Tibial nerve (tissue), 4 donors: ENCODE measurements around the gene SNRNP200. TPM values are rescaled to one million over a fixed set of nuclear protein-coding genes. Genes with fewer than 3 reads are reported as not detected.

Experiments
- DNase-seq, 2 donors: peaks; one replicate each; pipeline ENCODE4 v3.0.0-alpha.2; 2019; ENCODE audit warnings: low spot score in 2 of 2
- H3K27ac ChIP-seq, 4 donors: fragments of 200-600 bp; sonication (generic) in 3 of 4; one replicate each; pipeline ENCODE4 v1.5.1; 2017 to 2019; ENCODE audit warnings: mild to moderate bottlenecking in 1 of 4
- H3K27me3 ChIP-seq, 2 donors: fragments of 200-600 bp; sonication (generic) in 1 of 2; one replicate each; pipeline versions ENCODE4 v1.5.1 to v1.6.0; 2017 to 2019
- H3K36me3 ChIP-seq, 3 donors: fragments of 200-600 bp; sonication (generic); one replicate each; pipeline ENCODE4 v1.5.1; 2018 to 2019
- H3K4me1 ChIP-seq, 4 donors: fragments of 200-600 bp; sonication (generic) in 3 of 4; one replicate each; pipeline ENCODE4 v1.5.1; 2017 to 2019
- H3K4me3 ChIP-seq, 4 donors: fragments of 200-600 bp; sonication (generic) in 3 of 4; one replicate each; pipeline ENCODE4 v1.5.1; 2017 to 2019; ENCODE audit warnings: mild to moderate bottlenecking in 1 of 4, moderate library complexity in 1 of 4
- H3K9me3 ChIP-seq, 4 donors: fragments of 200-600 bp; sonication (generic) in 3 of 4; one replicate each; pipeline ENCODE4 v1.5.1; 2017 to 2019
- EP300 ChIP-seq, 2 donors: sonication (generic); formaldehyde crosslinking; IDR thresholded peaks; one replicate each; pipeline ENCODE4 v1.6.1; 2017; ENCODE audit warnings: antibody characterized with exemption in 2 of 2, mild to moderate bottlenecking in 1 of 2
- POLR2A ChIP-seq, 2 donors: fragments of 450-650 bp; IDR thresholded peaks; one replicate each; pipeline ENCODE4 v1.6.1; 2017; ENCODE audit warnings: antibody characterized with exemption in 2 of 2, mild to moderate bottlenecking in 2 of 2, moderate library complexity in 2 of 2
- WGBS, 2 donors: methylation state at CpG; one replicate each; pipeline ENCODE4 v1.1.5; 2018; 5-methylcytosine and 5-hydroxymethylcytosine counted together
- total RNA-seq, 4 donors: library from RNA; depleted of rRNA; stranded (reverse); fragments of >200 nt; gene quantifications; one replicate each; pipeline ENCODE4 v1.1.0, GENCODE V29; 2016
- TF ChIP-seq, protein P1 (sequence below), 5 experiments: fragments of 200-600 bp in 3 of 5; fragments of 450-650 bp in 2 of 5; sonication (generic) in 3 of 5; IDR thresholded peaks; one replicate each; pipeline ENCODE4 v1.5.1; 2016 to 2019; ENCODE audit warnings: antibody characterized with exemption in 5 of 5, mild to moderate bottlenecking in 3 of 5, moderate library complexity in 2 of 5

Gene SNRNP200
- total RNA-seq, 4 donors from 2014 or later = 79.4 to 106 (median 90.1) TPM

DNA sequence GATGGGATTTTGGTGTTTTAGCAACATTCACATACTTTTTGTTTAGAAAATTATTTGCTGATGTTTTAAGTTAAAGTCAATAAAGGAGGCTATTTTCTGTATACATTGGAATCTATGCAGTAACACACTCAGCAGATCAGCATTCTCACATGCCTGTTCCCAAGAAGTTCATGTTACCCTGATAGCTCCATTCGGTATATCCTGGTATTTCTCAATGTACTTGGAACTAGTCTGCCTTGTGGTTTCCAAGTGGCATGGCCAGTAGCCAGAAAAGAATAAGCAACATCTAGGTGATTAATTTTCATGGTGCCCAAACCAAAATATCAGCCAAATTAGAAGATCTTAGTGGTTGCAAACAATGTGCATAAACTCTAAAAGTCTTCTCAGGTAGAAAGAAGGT lies 25.1 kb upstream of the SNRNP200 start:
- Histone ChIP-seq H3K4me3 (no peak overlapping the region), H3K4me1 (peaks cover 0 to 44% (median 6%) of the 10 kb centered on the region in 4 donors), H3K27ac (peak overlapping the region in 1 of 4 donors; percentile 29), H3K27me3 (peaks cover 0 to 9% of the 10 kb centered on the region in 2 donors), H3K36me3 (peaks cover 0 to 14% (median 0%) of the 10 kb centered on the region in 3 donors), H3K9me3 (no peaks in the 10 kb centered on the region)
- no peak for DNase-seq
- 26 to 67% methylated on average over 1 of the region's 1 CpG for WGBS, 2 donors
- TF ChIP-seq POLR2A (IDR thresholded peaks at IDR 0.05) (no peak), EP300 (IDR thresholded peaks at IDR 0.05) (no peak)
- TF ChIP-seq, protein P1, sequence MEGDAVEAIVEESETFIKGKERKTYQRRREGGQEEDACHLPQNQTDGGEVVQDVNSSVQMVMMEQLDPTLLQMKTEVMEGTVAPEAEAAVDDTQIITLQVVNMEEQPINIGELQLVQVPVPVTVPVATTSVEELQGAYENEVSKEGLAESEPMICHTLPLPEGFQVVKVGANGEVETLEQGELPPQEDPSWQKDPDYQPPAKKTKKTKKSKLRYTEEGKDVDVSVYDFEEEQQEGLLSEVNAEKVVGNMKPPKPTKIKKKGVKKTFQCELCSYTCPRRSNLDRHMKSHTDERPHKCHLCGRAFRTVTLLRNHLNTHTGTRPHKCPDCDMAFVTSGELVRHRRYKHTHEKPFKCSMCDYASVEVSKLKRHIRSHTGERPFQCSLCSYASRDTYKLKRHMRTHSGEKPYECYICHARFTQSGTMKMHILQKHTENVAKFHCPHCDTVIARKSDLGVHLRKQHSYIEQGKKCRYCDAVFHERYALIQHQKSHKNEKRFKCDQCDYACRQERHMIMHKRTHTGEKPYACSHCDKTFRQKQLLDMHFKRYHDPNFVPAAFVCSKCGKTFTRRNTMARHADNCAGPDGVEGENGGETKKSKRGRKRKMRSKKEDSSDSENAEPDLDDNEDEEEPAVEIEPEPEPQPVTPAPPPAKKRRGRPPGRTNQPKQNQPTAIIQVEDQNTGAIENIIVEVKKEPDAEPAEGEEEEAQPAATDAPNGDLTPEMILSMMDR (IDR thresholded peaks at IDR 0.05) = no peak

DNA sequence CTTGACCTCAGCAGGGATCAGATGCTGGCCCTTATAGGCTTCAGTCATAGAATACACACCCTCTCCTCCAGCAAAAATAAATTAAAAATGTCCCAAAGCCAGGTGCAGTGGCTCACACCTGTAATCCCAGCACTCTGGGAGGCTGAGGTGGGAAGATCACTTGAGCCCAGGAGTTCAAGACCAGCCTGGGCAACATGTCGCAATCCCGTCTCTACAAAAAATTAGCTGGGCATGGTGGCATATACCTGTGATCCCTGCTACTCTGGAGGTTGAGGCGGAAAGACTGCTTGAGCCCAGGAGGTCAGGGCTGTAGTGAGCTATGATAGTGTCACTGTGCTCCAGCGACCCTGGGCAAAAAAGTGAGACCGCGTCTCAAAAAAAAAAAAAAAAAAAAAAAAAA lies 24.5 kb upstream of the SNRNP200 start:
- peak overlapping the region in 1 of 4 donors; percentile 20 for H3K27ac ChIP-seq
- no peak overlapping the region for H3K4me3 ChIP-seq
- no peak for TF ChIP-seq EP300 (IDR thresholded peaks at IDR 0.05)
- TF ChIP-seq, protein P1 (IDR thresholded peaks at IDR 0.05) = no peak
- no peak for TF ChIP-seq POLR2A (IDR thresholded peaks at IDR 0.05)
- H3K4me1 ChIP-seq = peaks cover 0 to 48% (median 9%) of the 10 kb centered on the region in 4 donors
- H3K36me3 ChIP-seq = peaks cover 0 to 14% (median 0%) of the 10 kb centered on the region in 3 donors
- 94 to 97% methylated on average over 6 of the region's 6 CpGs for WGBS, 2 donors
- no peak for DNase-seq
- H3K27me3 ChIP-seq = peaks cover 0 to 14% of the 10 kb centered on the region in 2 donors
- no peaks in the 10 kb centered on the region for H3K9me3 ChIP-seq

DNA sequence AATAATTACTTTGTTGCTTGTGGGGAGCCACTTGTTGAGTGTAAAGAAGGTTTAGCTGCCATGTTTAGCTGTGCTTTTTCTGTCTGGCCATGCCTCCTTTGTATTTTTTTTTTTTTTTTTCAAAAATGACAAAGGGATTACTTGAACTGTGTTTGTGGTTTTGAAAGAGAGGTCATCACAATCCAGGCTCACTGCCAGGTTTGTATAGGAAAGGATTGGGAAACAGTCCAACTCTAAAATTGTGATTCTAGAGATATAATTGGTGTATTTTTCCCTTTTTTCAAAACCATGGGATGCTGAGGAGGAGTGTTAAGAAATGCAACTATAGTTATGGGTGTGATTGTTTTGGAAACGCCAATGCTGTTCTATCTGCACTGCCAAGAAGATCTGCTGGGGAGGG lies 24.1 kb upstream of the SNRNP200 start:
- Histone ChIP-seq H3K27me3 (peaks cover 0 to 18% of the 10 kb centered on the region in 2 donors), H3K4me1 (peaks cover 0 to 48% (median 7%) of the 10 kb centered on the region in 4 donors), H3K27ac (peak overlapping the region in 1 of 4 donors; percentile 20), H3K9me3 (no peaks in the 10 kb centered on the region), H3K36me3 (peaks cover 0 to 14% (median 0%) of the 10 kb centered on the region in 3 donors), H3K4me3 (no peak overlapping the region)
- WGBS, 2 donors = 8 to 32% methylated on average over 1 of the region's 1 CpG
- no peak for DNase-seq
- TF ChIP-seq POLR2A (IDR thresholded peaks at IDR 0.05) (no peak), EP300 (IDR thresholded peaks at IDR 0.05) (no peak)
- TF ChIP-seq, protein P1 (IDR thresholded peaks at IDR 0.05) = no peak

DNA sequence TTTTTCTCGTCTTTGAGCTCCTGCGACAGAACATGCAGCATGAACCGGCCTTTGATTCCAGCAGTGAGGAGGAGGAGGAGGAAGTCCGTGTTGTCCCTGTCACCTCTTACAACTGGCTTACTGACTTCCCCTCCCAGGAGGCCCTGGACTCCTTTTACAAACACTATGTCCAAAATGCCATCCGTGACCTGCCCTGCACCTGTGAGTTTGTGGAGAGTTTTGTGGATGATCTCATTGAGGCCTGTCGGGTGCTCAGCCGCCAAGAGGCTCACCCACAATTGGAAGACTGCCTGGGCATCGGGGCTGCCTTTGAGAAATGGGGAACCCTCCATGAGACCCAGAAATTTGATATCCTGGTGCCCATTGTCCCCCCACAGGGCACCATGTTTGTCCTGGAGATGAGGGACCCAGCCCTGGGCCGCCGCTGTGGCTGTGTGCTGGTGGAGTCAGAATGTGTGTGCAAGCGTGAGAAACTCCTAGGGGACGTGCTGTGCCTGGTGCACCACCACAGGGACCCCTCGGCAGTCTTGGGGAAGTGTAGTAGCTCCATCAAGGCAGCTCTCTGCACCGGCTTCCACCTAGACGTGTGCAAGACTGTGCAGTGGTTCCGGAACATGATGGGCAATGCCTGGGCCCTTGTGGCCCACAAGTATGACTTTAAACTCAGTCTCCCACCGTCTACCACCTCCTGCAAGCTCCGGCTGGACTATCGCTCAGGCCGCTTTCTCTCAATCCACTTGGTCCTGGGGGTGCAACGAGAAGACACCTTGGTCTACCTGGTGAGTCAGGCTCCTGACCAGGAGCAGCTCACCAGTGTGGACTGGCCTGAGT lies 21.9 kb upstream of the SNRNP200 start:
- H3K36me3 ChIP-seq = peaks cover 0 to 14% (median 0%) of the 10 kb centered on the region in 3 donors
- TF ChIP-seq EP300 (IDR thresholded peaks at IDR 0.05) = no peak
- TF ChIP-seq, protein P1 (IDR thresholded peaks at IDR 0.05) = no peak
- no peak for TF ChIP-seq POLR2A (IDR thresholded peaks at IDR 0.05)

DNA sequence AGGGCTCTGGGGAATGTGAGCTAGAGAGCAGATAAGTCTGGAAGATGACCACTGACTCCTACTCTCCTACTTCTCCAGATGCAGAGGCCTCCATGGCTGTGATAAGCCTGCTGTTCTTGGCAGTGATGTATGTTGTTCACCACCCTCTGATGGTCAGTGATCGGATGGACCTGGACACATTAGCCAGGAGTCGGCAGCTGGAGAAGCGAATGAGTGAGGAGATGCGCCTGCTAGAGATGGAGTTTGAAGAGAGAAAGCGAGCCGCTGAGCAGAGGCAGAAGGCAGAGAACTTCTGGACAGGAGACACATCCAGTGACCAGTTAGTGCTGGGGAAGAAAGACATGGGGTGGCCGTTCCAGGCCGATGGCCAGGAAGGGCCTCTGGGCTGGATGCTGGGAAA lies 21.2 kb upstream of the SNRNP200 start:
- H3K4me3 ChIP-seq = no peak overlapping the region
- no peaks in the 10 kb centered on the region for H3K9me3 ChIP-seq
- TF ChIP-seq, protein P1 (IDR thresholded peaks at IDR 0.05) = no peak
- 96 to 97% methylated on average over 8 of the region's 8 CpGs for WGBS, 2 donors
- H3K4me1 ChIP-seq = peaks cover 0 to 55% (median 9%) of the 10 kb centered on the region in 4 donors
- DNase-seq = no peak
- peaks cover 0 to 14% (median 0%) of the 10 kb centered on the region in 3 donors for H3K36me3 ChIP-seq
- peak overlapping the region in 1 of 4 donors; percentile 83 for H3K27ac ChIP-seq
- peaks cover 0 to 39% of the 10 kb centered on the region in 2 donors for H3K27me3 ChIP-seq

More for the DNA sequence above, 21.9 kb upstream of the SNRNP200 start:
- 95 to 96% methylated on average over 19 to 21 of the region's 21 CpGs for WGBS, 2 donors
- H3K27me3 ChIP-seq = peaks cover 0 to 33% of the 10 kb centered on the region in 2 donors
- H3K4me1 ChIP-seq = peaks cover 0 to 50% (median 7%) of the 10 kb centered on the region in 4 donors
- H3K27ac ChIP-seq = peak overlapping the region in 1 of 4 donors; percentile 83
- H3K9me3 ChIP-seq = no peaks in the 10 kb centered on the region
- DNase-seq = no peak
- H3K4me3 ChIP-seq = no peak overlapping the region
